NOMO-1 (cell line): Measurements from ENCODE around the gene MIOS.
"Not testable (repeated sequence)": the region's sequence is repeated elsewhere in the genome, so short reads cannot be mapped to it uniquely, and the experiment has no call there.

Experiments used
- DNase-seq, 2 experiments: peaks; one replicate each; lab custom pipeline; 2025; ENCODE audit not compliant: unreplicated experiment in 2 of 2; lab: John Stamatoyannopoulos, UW

MIOS gene

DNA sequence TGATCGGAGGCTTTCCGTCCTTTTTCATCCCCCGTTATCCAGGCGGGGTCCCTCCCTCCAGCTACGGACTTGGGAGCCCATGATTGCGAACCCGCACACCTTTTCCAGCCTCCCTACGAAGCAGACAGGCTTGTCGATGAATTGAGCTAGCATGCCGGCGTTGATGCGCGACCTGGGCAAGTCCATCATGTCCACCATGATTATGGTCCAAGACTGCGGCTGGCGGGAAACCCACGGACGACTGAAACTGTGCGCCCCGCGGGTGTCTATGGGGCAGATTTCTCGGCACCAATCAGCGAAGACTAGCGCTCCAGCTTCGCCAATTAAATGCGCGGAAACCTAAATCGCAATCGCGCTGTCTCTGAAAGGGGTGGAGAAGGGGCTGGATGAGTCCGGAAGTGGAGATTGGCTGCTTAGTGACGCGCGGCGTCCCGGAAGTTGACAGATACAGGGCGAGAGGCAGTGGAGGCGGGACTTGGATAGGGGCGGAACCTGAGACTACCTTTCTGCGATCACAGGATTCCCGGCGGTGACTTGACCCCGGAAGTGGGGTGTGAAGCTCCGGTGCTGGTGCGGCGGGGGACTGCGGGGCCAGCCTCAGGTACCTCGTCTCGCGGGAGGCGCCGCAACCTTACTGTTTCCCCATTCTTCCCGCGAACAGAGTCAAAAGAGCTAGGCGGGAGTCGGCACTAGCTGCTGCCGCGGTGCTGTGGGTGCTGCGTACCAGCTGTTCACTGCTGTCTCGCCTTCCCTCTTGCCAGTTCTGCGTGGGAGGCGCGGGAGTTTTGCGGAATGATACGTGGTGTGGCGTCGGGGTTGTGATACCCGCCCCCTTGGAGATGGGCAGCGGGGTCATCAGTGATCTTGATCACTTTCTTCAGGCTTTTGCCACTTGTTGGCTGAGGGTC is 73.8 kb downstream of the MIOS start, which contains the start of gene UMAD1:
UMAD1 (plus strand) TSS at position 532 of the 908 bp plus-strand sequence. CDS start 32,620 bp downstream, outside the sequence.
- DNase-seq, result peak; percentile 99

DNA sequence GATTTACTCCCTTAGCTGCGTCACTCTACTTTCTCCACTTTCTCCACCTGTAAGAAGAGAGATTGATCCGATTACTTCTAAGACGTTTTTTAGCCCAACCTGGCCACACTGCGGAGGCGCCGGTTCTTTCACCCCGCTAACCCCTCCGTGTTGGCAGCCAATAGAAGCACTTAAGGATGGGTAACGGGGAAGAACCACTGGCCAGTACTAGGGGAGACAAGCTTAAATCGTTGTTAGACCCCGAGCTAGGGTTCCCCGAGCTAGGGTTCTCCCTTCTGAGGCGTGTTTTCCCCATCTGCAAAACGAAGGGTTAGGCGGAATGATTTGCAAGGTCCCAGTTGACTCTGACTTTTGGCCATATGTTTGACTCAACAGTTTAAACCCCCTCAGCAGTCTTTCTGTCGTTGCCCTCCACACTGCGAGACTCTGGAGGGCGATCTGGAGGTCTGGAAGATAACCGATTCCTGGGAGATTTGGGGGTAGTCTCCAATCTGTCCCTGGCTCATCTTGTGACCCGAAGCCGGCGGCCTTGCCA is 74.5 kb downstream of the MIOS start:
- DNase-seq, result peak; percentile 44 to 61

DNA sequence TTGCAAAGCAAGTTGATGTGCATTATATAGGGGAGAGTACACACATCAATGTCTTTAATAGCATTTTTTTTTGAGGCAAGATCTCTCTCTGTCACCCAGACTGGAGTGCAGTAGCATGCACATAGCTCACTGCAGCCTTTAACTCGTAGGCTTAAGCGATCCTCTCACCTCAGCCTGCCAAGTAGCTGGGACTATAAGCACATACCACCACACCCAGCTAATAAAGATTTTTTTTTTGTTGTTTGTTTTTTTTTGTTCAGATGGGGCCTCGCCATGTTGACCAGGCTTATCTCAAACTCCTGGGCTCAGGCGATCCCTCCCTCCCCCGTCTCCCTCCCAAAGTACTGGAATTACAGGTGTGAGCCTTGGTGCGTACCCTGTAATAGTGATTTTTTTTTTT is 75.4 kb downstream of the MIOS start:
- no peak for DNase-seq

DNA sequence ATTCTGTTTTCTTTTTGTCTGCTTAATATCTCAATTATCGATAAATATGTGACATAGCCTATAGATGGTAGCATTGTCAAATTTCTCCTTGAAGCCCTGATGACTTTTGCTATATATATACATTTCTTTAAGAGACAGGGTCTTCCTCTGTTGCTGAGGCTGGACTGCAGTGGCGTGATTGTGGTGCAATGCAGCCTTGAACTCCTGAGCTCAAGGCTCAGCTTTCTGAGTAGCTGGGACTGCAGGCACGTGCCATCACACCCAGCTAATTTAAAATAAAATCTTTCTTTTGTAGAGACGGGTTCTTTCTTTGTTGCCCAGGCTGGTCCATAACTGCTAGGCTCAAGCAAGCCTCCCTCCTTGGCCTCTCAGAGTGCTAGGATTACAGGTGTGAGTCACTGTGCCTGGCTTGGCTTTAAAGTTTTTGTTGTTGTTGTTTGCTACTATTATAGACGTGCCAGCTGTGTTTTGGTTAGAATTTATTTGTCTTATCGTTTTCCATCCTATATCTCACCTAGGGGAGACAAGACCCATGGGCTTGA is 80.9 kb downstream of the MIOS start:
- no peak for DNase-seq

DNA sequence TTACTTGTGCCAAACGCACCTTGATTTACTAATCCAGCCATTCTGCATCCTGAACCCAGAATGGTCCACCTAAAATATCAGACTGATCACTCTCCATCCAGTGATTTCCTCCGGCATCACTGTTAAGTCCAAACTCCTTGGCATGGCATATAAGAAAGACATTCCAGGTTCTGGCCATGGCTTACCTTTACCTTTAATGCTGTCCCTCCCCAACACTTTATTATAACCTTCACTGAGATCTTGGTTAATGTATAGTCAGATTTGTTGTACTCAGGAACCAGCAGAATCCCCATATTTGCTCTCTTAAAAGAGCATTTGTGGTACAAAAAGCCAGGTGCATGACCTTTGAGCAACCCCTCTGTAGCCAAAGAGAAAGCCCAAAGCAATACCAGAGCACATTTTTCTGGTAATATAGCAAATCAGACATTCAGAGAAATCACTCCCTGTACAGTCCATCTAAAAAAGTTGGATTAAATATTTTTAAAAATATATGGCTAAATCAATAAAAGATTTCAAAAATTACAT is 84.1 kb downstream of the MIOS start:
- no peak for DNase-seq

DNA sequence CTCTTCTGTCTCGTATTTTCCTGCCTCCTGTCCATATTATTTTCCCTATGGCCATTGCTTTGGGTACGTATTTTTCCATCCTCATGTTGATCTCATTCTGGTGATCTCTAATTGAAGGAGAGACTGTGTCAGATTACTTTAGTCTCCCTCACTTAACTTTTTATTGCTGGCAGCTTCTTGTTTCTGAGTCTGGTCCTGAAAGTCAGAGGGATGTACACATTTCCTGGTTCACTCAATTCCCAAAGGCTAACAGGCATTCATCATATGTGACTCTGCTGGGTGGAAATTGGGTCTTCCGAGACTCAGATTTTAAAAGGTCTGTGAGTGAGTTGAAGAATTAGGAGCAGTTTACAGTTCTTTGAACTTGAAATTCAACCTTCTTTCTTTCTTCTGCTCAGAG is 84.8 kb downstream of the MIOS start:
- DNase-seq, result no peak

DNA sequence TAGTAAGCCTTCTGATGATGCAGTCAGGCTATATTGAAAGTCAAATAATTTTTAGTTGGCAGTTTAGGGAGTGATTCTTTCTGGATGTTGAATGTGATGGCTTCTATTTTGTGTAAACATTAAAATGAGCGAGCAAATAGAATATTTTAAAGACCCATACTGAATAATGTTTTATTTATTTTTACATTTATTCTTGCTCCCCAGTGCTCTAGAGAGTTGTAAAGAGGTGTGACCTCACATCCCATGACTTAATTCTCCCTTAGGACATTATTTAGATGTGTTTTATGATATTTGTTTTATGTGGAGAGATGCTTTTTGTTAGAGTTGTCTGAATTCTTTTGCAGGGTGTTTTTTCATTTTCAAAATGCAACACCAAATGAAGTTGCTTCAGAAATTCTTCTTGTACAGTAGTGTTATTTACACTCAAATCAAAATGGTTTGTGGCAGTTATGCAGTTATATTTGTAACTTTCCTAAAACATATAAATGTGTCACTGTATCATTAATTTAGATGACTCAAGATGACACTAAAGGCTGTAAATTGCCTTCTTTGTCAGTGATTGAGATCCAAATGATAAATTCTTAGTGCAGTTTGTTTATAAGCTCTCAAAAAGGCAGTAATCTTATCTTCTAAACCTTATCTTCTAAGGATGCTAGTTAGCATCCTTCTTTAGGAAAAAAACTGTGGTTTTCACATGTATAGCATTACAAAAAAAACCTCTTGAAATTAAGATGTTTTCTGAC is 86.3 kb downstream of the MIOS start:
- no peak for DNase-seq

DNA sequence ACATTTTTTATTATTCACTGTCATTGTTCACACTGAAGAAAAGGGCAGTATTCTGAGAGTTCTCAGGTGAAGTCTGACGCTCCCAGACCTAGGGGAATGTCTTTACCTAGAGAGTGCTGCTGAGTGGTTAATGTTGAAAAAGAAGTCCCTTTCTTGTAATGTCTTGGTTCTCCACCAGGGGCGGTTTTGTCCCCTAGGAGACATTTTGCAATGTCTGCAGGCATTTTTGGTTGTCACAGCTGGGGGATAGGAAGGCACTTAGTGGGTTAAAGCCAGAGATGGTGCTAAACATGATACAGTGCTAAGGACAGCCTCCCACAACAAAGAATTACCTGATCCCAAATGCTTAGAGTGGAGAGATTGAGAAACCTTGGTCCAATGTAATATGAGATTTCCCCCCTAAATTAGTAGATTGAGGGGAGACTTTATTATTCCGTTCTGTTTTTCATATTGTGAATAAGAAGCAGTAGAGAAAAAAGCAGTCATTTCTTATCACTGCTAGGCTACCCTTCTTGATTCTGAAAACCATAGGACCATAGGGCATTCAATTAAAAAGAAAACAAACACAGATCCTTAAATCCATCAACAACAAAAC is 87.0 kb downstream of the MIOS start:
- peak in 1 of 2 experiments; percentile 5 for DNase-seq

DNA sequence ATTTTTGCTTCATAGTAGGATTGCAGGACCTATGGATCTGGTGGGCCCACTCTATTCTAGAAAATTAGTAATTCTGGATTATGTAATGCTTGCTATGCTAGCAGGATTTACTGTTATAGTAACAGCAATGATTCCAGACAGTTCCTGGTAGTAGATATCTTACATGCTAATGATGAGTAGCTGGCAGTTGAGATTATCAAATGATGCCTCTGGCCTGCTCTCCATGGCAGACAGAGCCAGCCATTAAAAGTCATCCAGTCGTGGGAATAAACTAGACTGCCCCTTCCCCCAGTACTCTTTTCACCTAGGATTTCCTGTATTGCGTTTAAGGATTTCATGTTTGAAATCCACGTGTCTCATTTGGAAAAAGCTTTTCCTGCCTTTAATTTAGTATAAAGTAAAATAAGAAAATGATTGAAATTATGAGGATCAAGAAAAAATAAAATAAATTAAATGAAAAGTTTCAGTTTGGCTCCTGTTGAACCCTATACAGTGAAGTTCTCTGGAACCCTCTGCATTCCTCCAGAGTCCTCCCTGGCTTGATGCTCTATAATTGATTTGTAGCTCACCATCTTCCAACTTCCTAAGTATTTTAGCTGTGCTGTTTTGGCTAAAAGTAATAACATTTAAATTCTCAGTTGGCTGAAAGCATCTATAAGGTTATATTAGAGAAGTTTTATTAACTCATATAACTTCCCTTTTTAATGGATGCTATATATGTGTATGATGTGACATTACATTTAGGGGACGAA is 88.5 kb downstream of the MIOS start:
- no peak for DNase-seq

DNA sequence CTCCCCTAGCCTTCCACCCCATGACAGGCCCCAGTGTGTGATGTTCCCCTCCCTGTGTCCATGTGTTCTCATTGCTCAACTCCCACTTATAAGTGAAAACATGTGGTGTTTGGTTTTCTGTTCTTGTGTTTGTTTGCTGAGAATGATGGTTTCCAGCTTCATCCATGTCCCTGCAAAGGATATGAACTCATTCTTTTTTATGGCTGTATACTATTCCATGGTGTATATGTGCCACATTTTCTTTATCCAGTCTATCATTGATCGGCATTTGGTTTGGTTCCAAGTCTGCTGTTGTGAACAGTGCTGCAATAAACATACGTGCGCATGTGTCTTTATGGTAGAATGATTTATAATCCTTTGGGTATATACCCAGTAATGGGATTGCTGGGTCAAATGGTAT is 89.8 kb downstream of the MIOS start:
- DNase-seq, result not testable (repeated sequence)
